Measurements from ENCODE around the gene LHPP.
A peak's percentile ranks its signal among the peaks of the same experiment; 100 is the strongest.

Gene LHPP

DNA sequence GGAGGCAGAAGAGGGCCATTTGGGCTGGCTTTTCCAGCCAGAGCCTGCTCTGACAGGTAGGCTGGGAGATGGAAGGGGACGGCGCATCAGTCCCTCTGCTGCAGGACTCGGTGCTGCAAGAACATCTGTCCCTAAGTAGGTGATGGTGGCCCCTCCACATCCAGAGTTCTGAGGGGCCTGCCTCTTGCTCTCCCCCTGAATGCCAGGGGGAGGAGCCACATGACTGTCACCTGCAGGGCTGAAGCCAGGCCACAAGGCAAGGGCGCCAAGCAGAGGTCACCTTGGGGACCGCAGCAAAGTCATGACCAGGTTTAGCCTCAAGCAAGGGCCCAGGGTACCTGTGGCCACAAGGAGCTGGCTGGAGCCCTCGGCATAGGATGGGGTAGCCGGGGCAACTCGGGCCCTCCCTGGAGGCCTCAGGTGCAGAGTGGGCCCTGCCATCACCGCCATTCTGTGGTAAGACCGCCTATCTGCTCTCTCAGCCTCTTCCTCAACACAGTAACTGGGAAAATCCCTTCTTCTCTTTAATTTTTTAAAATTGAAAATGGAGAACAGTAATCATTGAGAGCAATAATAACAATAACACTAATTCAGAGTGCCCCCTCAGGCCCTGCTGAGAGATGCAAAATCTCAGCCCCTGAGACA lies 183.3 kb downstream of the LHPP start:
- no peak for DNase-seq (ENCODE audit: low read depth)

DNA sequence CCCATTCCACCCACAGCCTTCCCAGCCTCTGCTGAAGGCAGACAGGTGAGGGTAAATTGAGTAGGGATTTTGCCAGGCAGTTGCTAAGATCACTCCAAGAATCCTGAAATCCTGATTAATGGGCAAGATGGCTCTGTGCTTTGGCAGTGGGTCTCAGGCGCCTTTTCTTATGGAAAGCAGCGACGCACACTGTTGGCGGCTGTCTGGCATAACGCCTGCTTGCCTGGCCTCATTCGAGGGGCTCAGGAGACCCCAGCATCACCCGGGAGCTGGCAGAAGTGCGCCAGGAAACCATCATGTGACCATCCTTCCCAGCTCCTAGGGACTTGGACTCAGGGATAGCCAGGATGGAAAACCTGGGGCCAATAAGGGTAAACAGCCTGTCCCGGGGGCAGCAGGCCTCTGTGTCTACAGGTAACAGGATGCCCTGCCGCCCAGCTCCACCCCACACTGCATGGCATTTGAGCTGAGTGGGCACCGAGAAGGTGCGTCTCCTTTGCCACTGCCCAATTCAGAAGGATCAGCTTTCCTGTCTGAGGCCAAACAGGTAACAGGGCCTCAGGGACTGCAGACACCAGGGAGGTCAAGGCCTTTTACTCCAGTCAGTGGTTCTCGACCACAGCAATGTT lies 184.0 kb downstream of the LHPP start:
- no peak for DNase-seq (ENCODE audit: low read depth)

DNA sequence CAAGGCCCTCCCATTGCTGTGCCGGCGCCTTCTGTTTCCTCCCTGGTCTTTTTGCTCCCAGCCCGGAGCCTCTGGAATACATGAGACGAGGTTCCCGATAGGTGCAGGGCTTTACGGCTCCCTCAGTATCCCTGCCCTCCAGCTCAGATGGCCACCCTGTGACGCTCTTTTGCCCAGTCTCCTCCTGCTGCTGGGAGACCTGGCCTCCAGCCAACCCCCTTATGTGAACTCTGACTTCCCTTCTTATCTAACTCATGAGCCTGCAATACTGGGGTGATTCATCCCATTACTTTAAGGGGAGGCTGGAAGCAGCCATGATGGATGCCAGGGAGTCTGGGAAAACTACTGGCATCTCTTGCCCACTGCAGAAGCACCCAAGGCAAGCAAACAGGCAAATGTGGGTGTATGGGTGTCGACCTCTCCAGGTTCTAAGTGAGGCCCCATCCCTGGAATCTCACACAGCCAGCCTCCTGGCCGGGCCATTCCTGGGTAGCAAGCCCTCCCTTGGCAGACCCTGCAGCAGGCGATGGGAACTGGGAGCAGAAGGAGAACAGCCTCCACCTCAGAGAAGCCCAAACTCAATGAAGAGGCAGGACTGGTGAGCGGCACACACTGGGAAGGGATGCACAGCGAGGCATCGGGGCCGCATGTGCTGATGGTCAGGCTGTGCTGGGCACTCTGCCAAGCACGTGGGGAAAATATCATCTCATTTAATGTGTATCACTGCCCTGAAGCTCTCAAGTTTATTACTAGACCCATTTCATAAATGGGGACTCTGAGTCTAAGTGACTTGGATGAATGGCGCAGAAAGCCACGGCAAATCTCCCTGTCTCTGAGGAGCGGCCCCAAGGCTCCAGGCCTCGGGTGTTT lies 185.1 kb downstream of the LHPP start:
- peak; percentile 90 for DNase-seq (ENCODE audit: low read depth)

GRCh38 chr10:124647421-124648130 lies 186.0 kb downstream of the LHPP start:
- DNase-seq (ENCODE audit: low read depth): peak; percentile 54

DNA sequence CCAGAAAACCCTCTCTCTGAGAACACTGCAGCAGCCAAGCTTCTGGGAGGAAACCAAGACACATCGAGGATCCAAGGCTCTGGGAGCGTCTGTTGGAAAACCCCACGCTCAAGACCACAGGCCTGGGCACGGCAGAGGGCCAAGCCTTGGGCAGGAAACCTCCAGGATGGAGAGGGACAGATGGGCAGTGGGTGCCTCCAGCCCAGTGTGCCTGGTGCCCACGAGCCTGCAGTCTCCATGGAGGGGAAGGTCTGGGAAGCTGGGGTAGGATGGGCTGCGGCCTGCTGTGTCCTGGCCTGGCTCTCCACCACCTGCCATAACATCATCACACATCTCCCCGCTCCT lies 186.5 kb downstream of the LHPP start:
- DNase-seq (ENCODE audit: low read depth): no peak

DNA sequence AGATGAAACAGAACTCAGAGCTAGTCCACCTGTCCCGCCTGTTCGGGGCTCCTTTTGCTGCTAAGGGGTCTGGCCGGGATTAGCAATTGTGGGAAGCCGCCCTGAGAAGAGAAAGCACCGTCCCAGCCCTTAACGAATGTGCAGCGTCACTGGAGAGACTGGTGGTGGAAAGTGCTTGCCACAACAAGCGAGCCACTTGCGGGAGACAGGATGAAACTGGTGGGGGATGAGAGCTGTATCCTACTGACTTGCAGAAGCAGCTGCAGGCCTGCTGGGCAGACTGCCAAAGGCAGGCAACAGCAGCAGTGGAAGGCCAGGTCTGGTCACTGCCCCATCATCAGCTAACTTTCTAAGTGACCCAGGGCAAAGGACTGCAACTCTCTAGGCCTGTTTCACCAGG lies 187.1 kb downstream of the LHPP start:
- DNase-seq (ENCODE audit: low read depth): peak; percentile 90

GRCh38 chr10:124649214-124649613 lies 187.6 kb downstream of the LHPP start:
- DNase-seq (ENCODE audit: low read depth): no peak

DNA sequence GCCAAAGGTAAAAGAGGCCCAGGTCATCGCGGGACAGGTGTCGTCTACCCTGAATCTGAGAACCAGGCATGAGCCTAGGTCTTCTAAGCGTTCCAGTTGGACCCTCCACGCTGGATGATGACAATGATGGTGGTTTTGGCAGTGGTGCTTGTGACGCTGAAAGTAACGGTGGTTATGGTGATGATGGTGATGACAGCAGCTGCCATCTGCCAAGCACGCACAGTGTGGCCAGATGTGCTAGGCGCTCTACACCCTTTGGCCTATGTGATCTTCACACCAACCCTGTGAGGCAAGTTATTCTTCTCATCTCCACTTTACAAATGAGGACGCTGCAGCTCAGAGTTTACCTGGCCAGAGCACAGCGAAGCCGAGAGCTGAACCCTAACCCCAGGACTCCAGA lies 188.6 kb downstream of the LHPP start:
- DNase-seq (ENCODE audit: low read depth): no peak

- DNase-seq (ENCODE audit: low read depth): peak; percentile 32
Observed at GRCh38 chr10:124650820-124651401, 189.3 kb downstream of the LHPP start.

GRCh38 chr10:124651402-124651891 lies 189.8 kb downstream of the LHPP start:
- DNase-seq (ENCODE audit: low read depth): no peak

- DNase-seq (ENCODE audit: low read depth): no peak
Observed at GRCh38 chr10:124652200-124652599, 190.6 kb downstream of the LHPP start.

GRCh38 chr10:124652701-124653100 lies 191.1 kb downstream of the LHPP start:
- no peak for DNase-seq (ENCODE audit: low read depth)

DNA sequence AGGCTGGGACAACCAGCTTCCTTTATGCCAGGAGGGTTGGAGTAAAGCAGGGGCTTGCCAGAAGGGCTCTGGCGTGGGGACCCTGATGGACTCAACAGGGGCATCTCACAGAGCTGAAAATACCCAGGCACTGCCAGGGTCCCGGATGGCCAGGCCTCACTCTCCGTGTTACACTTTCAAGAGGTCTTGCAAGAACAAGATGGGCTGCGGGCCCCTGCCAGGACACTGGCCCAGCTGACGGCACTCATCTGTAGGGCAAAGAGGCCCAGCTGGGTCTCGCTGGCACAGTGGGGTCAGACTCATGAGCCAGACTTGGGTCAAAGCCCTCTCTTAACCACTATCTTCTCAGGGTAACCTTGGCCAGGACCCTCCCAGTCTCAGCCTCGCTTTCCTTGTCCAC lies 191.7 kb downstream of the LHPP start:
- no peak for DNase-seq (ENCODE audit: low read depth)

DNA sequence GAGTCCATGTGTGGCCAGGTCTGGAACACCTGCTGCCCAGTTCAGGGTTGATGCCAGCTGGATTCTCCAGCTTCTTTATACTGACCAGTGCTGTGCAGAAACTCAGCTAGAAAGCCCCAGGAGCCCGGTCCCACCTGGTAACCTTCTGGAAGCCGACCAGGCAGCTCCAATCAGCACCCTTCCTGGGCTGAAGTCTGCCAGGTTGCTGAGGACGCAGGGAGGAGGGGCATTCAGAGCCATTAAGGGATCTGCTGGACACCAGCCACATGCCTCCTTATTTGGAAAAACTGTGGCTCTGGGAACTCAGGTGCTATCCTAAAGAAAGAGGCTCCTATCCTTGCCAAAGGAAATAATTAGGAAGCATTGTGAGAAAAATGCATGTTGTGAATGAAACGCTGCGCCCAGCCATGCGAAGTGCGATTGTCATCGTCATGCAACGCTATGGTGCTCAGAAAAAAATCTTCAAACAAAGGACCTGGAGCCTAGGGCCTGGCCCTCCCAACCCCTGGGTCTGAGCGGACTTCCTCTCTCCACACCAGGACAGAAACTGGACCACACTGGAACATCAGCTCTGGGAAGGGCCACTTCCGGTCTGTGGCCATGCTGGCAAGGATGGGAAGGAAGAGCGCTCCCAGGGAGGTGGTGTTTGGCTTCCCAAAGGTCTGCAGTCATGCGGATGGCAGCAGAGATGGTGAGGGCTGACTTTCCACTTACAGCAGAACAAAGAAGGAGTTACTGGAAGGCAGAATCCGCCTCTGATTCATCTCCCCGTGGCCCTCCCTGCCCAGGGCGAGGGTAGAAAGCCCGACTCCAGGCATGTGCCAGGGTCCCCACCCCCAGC lies 192.4 kb downstream of the LHPP start:
- DNase-seq (ENCODE audit: low read depth): no peak

DNA sequence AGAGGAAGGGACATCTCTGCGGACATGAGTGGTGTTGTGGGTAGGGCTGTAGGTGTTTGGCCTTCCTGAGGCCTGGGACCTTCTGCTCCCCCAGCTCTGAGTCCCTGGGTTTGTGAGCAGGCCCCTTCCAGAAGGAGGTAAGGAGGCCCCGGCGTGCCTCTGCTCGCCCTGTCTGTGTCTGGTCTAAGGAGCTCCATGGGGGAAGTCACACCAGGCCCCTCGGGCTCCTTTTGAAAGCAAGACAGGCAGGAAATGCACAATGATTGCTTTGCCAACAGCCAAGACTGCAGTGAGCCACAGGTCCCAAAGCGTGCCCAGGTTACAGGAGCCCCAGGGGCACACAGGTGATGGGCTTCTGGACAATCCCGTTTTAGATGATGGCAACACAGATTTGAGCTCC lies 193.1 kb downstream of the LHPP start:
- DNase-seq (ENCODE audit: low read depth): no peak

- no peak for DNase-seq (ENCODE audit: low read depth)
Observed at GRCh38 chr10:124655191-124656112, 193.8 kb downstream of the LHPP start.

- DNase-seq (ENCODE audit: low read depth): no peak
Observed at GRCh38 chr10:124656113-124656490, 194.5 kb downstream of the LHPP start.

GRCh38 chr10:124656541-124656940 lies 194.9 kb downstream of the LHPP start:
- no peak for DNase-seq (ENCODE audit: low read depth)

GRCh38 chr10:124657806-124658205 lies 196.2 kb downstream of the LHPP start:
- DNase-seq (ENCODE audit: low read depth): peak; percentile 70

Measured in iris pigment epithelial cell (primary cell).